ENCODE data around the gene THAP3.
"Not testable (repeated sequence)": the region's sequence is repeated elsewhere in the genome, so short reads cannot be mapped to it uniquely, and the experiment has no call there.

Gene THAP3

DNA sequence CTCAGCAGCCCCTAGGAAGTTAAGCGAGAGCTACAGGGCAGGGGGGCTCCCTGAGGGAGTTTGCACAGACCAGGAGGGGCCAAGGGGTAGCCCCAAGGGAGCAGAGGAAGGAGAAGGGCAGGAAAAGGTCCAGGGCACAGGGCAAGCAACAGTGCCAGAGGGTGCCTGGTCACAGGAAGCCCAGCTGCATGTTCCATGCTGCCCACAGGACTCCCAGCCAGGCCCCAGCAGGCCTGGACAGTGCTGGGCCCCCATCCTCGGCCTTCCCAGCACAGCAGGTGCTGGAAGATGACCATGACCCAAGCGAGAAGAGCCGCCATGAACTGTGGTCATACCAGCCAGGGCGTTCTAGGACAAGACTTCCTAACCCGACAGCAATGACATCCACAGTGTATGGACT lies 33.0 kb upstream of the THAP3 start:
- no peak for DNase-seq

- DNase-seq = no peak
Observed at GRCh38 chr1:6592441-6592840, 32.2 kb upstream of the THAP3 start.

GRCh38 chr1:6592865-6593593 lies 31.6 kb upstream of the THAP3 start:
- DNase-seq = no peak

GRCh38 chr1:6593810-6594209 lies 30.9 kb upstream of the THAP3 start:
- DNase-seq = no peak

GRCh38 chr1:6594977-6595740 lies 29.5 kb upstream of the THAP3 start:
- no peak for DNase-seq

DNA sequence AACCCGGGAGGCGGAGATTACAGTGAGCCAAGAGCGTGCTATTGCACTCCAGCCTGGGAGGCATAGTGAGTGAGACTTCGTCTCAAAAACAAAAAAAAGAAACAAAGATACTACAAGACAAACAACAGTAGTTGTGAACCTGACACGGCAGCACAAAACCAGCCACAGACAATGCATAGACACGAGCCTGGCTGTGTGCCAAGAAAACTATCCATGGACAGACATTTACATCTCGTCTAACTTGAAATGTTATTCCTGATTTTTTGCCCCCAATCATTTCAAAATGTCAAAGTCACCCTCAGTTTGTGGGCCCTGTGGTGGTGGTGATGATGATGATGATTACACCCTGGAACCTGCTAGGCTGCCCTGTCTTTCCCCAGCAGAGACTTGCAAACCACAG lies 28.3 kb upstream of the THAP3 start:
- no peak for DNase-seq

GRCh38 chr1:6596886-6597776 lies 27.5 kb upstream of the THAP3 start:
- DNase-seq = no peak

DNA sequence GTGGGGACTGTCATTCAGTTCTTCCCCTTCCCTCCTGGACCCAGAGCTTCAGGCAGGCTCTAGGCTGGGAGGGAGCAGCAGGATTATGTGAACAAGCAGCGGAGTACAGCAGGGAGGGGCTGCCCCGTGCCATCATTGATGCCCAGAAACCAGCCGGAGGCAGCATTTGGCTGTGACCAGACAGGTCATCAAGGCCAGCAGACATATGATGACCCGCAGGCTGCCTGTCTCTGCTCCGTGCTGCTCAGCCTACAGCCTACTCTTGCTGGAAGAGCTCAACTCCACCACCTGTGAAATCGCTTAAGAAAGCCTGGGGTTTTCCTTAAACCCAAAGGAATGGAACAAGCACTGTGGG lies 26.9 kb upstream of the THAP3 start:
- DNase-seq = no peak

GRCh38 chr1:6599141-6599975 lies 25.3 kb upstream of the THAP3 start:
- DNase-seq = peak; percentile 89 to 92

DNA sequence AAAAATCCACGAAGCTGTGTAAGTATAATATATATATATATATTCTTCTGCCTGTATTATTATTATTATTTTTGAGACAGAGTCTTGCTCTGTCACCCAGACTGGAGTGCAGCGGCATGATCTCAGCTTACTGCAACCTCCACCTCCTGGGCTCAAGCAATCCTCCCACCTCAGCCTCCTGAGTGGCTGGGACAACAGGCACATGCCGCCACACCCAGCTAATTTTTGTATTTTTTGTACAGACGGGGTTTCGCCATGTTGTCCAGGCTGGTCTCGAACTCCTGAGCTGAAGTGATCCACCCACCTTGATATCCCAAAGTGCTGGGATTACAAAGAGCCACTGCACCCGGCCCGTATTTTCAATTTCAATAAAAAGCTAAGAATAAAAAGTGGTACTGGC lies 24.7 kb upstream of the THAP3 start:
- DNase-seq = not testable (repeated sequence)

- DNase-seq = no peak
Observed at GRCh38 chr1:6600410-6601048, 24.1 kb upstream of the THAP3 start.

DNA sequence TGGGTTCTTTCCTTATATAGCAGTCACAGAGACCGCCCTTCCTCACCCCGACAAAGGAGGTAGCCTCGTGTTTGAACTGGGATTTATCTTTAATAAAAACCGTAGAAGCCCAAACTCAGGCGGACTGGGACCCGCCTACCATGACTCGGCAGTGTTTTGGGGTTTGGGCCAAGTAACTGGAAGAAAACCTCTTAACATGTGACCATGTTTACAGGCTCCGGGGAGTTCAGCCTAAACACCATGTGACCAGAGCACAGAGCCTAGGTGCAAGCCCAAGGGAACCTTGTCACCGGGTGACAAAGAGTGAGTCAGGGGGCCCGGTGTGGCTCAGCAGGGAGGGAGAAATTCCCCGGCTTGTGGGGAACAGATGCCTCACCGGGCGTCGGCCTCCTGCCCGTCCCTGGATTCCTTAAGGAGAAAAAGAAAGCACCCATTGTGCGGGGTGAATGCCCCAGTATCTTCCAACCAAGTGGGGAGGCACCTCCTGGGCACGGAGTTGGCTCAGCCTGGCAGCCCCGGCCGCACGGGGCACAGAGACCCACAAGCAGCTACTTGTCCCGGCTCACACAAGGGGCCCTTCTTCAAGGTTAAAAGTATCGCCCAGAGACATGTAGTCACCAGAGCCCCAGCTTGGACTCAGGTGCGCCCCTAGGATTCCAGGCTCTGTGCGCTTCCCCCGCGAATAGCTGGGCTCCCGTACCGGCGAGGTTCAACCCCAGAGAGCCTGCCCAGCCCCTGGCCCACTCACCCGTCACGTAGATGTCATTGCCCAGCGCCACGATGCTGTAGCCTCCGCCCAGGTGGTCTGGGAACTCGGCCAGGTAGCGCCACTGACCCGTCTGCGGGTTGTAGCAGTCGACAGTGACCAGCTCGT lies 23.4 kb upstream of the THAP3 start:
- peak; percentile 58 to 76 for DNase-seq

DNA sequence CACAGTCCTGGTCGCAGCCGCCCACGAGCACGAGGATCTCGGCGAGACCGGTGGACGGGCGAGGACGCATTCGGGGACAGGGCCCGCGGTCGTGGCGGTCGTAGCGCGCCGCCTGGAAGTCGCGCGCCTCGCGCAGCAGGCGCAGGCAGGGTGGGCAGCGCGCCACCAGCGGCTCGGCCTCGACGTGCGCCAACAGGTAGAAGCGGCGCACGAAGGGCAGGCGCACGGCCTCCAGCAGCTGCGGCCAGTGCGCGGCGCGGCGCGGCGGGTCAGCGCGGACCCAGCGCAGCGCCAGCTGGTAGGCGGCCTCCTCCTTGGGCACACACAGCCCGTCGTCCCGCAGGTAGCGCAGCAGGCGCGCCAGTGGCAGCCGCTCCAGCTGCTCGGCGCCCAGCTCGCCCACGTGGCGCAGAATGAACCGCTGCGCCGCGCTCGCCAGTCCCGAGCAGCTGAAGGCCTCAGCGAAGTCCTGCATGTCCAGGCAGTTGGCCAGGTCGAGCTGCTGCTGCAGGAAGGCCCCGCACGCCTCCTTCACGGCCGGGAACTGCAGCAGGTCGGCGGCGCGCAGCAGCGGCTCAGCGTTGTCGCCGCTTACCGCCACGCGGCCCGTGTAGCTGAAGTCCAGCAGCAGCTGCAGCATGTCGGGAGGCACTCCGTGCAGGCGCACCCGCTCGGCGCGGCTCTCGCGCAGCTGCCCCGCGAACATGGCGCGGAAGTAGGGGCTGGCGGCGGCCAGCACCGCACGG lies 22.6 kb upstream of the THAP3 start:
- DNase-seq = no peak

- peak; percentile 77 to 81 for DNase-seq
Observed at GRCh38 chr1:6602669-6603237, 21.9 kb upstream of the THAP3 start, which contains the start of gene KLHL21. Gene KLHL21, minus strand, starts transcription at chr1:6602869. Its CDS starts 52 bp downstream, at chr1:6602817.

GRCh38 chr1:6603238-6603914 lies 21.3 kb upstream of the THAP3 start:
- peak; percentile 76 to 81 for DNase-seq

DNA sequence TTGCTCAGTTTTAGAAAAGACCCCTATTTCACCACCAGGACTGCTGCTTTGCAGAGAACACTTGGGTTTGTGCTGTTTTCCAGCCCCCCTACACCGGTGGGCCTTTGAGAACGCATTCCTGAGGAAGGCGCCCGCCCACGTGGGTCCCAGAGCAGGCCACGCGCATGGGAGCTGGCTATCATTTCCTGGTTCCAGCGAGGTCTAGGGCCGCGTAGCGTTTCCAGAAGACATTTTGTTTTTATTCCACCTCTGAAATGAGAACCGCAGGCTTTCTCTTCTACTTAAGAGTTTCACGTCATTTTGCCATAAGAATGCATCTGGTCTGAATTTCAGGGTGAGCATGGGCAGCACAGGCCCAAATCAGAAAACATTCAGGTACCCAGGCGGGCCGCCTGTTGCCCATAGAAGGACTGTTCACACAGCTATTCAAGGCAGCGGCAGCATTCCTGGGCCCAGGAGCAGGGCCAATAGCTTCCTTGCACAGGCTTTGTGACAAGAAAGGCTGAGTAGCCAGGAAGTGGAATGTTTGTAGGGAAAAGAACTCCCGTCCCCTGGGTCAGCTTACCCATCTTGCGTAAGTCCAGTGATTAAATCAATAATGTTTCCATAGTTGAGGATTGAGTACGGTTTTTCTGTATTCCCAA lies 20.6 kb upstream of the THAP3 start:
- DNase-seq = peak; percentile 62 to 67

GRCh38 chr1:6612641-6613360 lies 11.9 kb upstream of the THAP3 start:
- no peak for DNase-seq
